Fibroblast of pulmonary artery (primary cell): ENCODE measurements around the gene RAD54L2.

Experiments used
- DNase-seq: peaks from one replicate; pipeline ENCODE4 v3.0.0-alpha.2; 2010; ENCODE audit warnings: low read depth
- H3K4me3 ChIP-seq: replicated peaks from 2 replicates; pipeline ENCODE4 v1.5.1; 2011; ENCODE audit warnings: low read depth, mild to moderate bottlenecking, control low read depth, low read length, moderate library complexity
- TF ChIP-seq, protein P1 (sequence below): IDR thresholded peaks from 2 replicates; pipeline ENCODE4 v1.5.1; 2011; ENCODE audit warnings: mild to moderate bottlenecking, control low read depth, low read length, inconsistent platforms; ENCODE audit errors: missing control alignments

The RAD54L2 gene, protein sequence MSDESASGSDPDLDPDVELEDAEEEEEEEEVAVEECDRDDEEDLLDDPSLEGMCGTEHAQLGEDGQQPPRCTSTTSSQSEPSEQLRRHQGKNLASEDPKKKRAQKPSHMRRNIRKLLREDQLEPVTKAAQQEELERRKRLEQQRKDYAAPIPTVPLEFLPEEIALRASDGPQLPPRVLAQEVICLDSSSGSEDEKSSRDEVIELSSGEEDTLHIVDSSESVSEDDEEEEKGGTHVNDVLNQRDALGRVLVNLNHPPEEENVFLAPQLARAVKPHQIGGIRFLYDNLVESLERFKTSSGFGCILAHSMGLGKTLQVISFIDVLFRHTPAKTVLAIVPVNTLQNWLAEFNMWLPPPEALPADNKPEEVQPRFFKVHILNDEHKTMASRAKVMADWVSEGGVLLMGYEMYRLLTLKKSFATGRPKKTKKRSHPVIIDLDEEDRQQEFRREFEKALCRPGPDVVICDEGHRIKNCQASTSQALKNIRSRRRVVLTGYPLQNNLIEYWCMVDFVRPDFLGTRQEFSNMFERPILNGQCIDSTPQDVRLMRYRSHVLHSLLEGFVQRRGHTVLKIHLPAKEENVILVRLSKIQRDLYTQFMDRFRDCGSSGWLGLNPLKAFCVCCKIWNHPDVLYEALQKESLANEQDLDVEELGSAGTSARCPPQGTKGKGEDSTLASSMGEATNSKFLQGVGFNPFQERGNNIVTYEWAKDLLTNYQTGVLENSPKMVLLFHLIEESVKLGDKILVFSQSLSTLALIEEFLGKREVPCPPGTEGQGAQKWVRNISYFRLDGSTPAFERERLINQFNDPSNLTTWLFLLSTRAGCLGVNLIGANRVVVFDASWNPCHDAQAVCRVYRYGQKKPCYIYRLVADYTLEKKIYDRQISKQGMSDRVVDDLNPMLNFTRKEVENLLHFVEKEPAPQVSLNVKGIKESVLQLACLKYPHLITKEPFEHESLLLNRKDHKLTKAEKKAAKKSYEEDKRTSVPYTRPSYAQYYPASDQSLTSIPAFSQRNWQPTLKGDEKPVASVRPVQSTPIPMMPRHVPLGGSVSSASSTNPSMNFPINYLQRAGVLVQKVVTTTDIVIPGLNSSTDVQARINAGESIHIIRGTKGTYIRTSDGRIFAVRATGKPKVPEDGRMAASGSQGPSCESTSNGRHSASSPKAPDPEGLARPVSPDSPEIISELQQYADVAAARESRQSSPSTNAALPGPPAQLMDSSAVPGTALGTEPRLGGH (N-terminal part only)

DNA sequence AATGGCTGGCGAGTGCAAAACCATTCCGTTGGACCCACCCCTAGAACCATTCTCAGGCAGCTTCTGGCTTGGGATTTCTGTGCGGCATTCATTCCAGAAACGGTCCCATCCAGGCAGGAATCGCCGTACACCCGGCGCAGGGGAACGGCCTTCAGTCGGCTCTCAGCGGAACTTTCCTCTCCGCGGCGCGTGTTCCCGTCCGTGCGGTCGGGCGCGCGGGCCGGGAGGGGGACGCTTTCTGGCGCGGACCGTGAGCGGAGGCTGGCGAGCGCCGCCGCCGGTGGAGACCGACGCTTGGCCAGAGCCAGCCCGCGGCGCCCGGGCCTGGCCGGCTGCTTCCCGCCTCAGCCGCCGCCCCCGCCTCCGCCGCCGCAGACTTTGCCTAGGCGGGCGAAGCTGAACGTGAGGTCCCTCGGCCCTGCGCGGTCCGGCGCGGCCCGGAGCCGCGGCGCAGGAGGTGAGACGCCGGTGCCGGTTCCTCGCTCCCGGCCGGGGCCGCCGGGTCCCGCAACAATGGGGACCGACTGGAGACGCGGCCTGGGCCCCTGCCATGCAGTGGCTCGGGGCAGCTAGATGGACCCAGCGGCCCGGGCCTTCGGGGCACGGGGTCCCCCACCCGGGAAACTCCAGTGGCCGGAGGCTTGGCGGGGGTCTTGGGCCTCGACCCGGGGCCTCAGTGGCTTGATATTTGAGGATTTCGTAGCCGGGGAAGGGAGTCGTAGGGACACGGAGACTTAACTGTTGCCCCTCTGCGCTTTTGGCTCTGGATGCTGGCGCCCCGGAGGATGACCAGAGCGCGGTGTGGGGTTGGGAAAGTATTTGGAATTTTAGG is at the start of gene RAD54L2:
Gene RAD54L2, plus strand, starts transcription at position 261 of the 832 bp plus-strand sequence. CDS start 51,702 bp downstream, outside the sequence.
- DNase-seq = peak; percentile 88
- TF ChIP-seq, protein P1, sequence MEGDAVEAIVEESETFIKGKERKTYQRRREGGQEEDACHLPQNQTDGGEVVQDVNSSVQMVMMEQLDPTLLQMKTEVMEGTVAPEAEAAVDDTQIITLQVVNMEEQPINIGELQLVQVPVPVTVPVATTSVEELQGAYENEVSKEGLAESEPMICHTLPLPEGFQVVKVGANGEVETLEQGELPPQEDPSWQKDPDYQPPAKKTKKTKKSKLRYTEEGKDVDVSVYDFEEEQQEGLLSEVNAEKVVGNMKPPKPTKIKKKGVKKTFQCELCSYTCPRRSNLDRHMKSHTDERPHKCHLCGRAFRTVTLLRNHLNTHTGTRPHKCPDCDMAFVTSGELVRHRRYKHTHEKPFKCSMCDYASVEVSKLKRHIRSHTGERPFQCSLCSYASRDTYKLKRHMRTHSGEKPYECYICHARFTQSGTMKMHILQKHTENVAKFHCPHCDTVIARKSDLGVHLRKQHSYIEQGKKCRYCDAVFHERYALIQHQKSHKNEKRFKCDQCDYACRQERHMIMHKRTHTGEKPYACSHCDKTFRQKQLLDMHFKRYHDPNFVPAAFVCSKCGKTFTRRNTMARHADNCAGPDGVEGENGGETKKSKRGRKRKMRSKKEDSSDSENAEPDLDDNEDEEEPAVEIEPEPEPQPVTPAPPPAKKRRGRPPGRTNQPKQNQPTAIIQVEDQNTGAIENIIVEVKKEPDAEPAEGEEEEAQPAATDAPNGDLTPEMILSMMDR = no peak
- H3K4me3 ChIP-seq = peak within 1 kb of the TSS; percentile 81

GRCh38 chr3:51498876-51499738 is 39.4 kb upstream of the RAD54L2 start:
- TF ChIP-seq, protein P1 = no peak
- DNase-seq = peak; percentile 94
- peak overlapping the region; percentile 84 for H3K4me3 ChIP-seq

DNA sequence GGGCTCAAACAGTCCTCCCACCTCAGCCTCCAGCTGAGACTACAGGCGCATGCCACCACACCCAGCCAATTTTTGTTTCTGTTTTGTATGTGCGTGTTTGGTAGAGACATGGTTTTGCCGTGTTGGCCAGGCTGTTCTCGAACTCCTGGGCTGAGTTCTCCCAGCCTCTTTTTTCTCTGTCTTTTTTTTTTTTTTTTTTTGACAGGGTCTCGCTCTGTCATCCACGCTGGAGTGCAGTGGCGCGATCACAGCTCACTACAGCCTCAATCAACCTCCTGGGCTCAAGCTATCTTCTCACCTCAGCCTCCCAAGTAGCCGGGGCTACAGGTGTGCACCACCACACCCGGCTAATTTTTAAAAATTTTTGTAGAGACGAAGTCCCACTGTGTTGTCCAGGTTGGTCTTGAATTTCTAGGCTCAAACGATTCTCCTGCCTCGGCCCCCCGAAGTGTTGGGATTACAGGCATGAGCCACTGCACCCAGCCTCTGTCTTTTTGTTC is 37.8 kb upstream of the RAD54L2 start:
- peak overlapping the region; percentile 39 for H3K4me3 ChIP-seq
- TF ChIP-seq, protein P1 = no peak
- no peak for DNase-seq

- no peak overlapping the region for H3K4me3 ChIP-seq
- TF ChIP-seq, protein P1 = peak; percentile 93
- DNase-seq = peak; percentile 85
These were observed 36.5 kb upstream of the RAD54L2 start for GRCh38 chr3:51501833-51502561.

DNA sequence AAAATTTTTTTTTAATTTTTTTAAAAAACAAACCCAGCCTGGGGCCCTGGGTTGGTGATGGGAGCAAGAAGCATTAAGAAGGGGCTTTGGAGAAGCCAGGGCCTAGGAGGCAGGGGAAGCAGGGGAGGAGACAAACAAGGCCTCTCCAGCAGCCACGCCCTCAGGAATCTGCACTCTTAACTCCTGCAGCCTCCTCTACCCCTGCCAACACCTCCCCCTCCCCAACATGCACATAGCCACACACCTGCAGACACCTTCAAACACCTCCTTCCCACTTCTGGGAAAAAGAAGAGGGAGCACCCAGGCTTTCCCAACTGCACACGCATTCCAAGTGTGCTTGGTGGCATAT is 36.0 kb upstream of the RAD54L2 start:
- TF ChIP-seq, protein P1 = no peak
- DNase-seq = no peak
- H3K4me3 ChIP-seq = no peak overlapping the region
